HG03280 (cell line): ENCODE results near the gene SFRP2.

Experiments
- ATAC-seq: cut with Tn5 transposase; IDR thresholded peaks from one replicate; pipeline ENCODE4 v1.9.1; 2021; ENCODE audit warnings: mild to moderate bottlenecking, moderate library complexity; ENCODE audit not compliant: unreplicated experiment

SFRP2 gene

DNA sequence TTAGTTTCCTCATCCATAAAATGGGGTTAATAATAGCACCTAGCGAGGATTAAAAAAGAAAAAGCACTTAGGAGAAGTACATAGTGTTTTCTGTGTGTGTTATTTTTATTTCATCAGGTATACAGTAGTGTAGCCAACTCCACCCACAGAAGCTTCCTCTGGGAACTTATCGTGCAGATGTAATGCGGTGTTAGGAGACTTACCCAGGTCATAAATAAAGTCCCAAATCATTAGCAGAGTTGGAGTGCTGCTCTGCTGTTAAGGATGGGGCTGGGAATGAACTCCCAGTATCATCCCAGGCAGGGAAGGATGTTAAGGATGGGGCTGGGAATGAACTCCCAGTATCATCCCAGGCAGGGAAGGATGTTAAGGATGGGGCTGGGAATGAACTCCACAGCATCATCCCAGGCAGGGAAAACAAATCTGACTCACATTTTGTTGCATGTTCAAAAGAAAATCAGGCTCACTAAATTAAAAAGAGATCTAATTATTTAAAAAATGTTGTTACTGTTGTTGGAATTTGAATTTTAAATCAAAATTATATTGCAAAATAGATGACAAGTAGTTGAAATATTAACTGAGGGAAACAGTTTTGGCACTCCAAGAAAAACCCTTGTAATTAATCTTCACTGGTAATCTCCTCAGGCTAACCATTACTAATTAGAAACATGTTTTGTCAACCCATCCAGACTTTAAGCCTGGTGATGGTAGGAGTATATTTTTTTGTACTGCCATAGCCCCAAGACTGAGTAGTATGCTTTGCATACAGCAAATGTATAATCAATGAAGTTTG, 10.2 kb upstream of the SFRP2 start:
- no peak for ATAC-seq

DNA sequence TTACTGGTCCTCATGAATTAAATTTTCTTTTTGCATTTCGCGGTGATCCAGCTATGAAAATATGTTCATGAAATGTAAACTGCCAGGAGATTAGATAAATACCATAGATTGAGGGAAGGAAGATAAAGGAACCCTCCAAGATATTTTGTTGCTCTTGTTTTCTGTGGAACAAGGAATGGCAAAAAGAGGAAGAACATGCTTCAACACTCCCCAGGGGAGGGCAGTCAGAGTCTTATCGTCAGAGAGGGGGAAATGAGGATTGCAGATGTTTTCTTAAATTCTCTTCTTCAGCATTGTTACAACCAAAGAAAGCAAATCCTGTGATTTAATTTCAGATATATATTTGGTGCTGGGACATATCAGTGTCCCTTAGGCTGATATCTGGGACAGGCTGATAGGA, 9.5 kb upstream of the SFRP2 start:
- no peak for ATAC-seq

DNA sequence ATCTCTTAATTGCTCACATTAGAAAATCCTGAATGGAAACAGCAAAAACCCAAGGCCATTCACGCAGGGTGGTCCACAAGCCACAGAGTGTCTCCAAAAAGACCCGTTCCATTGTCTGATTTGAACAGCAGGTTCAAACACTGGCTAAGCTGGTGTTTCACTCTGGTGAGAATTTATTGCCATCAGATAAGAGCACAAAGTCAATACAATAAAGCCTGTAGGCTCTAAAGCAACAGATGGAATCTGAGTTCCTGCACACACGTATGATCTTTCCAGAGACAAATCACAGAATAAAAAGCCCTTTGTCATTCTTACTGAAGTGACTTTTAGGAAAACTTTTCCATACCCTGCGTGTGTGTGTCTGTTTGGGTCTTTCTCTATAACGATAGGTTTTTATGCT, 5.1 kb upstream of the SFRP2 start:
- ATAC-seq = no peak

DNA sequence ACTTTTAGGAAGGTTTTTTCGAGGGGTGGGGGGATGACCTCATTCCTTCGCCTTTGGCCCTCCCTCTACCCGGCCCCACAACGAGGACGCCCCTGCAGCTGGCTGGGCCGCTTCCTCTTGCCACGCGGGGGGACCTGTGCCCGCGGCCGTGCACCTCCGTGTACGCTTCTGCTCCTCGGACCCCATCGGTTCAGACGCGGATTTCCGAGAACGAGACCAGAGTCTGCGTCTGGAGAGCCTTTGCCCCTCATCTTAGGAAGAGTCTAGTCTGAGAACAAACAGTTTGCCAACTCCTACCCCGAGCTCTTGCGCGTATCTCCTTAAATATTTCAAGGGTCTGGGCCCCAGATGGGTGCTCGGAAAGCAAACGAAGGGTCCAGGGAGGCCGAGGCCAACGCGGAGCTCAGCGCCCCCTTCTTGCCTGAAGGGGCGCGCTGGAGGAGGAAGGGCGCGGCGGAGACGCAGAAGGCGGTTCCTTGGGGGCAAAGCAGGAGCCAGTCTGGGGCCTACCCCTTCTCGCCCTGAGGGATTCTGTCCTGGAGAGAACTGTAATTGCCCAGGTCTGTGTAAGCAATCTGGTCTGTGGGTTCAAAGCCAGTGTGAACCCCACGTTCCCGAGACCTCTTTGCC, 3.9 kb upstream of the SFRP2 start:
- no peak for ATAC-seq

DNA sequence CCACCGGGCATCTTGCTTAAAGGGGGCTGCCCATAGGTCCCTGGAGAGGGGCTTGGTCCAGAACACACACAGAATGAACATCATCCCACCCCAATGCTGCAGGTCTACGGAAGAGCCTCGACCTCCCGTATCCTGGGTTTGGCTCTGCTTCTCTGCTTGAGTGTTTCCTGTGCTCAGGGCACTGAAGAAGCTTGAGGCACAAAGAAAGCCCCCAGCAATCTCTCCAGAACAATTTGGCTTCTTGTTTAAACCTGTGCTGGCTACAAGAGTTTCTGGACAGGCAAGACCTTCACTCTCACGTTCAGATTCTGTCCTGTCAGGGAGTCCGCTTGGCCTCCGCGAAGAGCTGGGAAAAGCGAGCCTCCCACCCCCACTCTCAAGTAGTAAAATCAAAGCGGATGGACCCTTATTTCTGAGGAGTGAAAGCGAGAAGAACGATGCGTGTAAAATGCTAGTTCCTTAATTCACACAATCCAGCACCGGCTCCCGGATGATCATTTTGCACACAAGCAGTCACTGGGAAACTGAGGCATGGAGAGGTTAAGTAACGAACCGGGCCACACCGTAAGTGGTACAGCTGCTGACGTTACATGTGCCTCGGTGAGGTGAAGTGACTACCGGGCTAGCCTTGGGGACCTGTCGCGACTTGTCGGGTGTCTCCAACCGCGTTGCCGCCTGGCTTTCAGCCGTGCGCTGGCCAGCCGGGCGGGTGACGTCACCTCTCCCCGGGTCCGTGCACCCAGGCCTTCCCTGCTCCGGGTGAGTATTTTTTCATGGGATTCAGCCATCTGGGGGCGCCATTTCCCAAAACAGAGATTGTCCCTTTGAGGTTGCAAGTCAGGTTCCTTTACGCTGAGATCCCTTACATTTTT, 3.1 kb upstream of the SFRP2 start:
- no peak for ATAC-seq

DNA sequence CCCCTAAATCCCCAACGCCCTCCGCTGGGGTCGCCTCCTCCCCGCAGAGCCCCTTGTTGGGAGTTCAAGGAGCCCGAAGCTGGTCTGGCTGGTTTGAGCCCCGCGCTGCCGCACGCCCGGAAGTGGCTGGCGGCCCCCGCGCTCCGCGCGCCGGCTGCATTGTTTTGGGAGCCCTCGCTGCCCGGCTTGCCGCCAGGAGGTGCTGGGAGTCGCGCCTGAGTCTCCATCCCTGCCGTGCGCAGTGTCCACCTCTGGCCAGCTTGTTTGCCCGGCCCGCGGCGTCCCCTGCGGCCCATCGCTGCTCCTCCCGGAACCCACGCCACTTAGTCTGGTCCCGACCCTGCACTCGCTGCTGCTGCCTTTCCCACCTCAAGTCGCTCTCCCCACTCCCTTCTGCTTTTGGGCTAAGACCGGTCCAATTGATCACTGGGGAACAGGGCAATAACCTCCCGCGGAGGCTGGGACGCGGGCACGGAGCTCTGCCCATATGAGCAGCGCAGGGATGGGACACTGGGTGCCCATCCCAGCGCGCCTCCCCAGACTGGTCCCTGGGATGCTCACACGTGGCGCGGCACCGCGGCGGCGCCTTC, 2.2 kb upstream of the SFRP2 start:
- no peak for ATAC-seq

DNA sequence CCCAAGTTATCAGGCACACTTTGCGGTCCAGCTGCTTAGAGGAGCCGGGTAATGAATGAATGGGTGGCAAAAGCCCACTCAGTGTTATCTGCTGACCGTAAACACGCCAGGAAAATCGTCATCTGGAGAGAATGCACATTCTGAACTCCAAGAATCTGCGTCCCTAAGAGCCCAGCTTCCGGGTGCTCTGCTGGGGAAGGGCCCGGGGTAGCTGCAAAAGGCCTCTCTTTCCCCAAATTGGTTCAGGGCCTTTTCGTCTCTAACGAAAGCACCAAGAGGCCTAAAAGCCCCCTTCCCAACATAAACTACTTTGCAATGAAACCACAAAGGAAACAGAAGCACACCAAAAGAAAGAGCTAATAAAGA, 1.6 kb upstream of the SFRP2 start:
- ATAC-seq = no peak

DNA sequence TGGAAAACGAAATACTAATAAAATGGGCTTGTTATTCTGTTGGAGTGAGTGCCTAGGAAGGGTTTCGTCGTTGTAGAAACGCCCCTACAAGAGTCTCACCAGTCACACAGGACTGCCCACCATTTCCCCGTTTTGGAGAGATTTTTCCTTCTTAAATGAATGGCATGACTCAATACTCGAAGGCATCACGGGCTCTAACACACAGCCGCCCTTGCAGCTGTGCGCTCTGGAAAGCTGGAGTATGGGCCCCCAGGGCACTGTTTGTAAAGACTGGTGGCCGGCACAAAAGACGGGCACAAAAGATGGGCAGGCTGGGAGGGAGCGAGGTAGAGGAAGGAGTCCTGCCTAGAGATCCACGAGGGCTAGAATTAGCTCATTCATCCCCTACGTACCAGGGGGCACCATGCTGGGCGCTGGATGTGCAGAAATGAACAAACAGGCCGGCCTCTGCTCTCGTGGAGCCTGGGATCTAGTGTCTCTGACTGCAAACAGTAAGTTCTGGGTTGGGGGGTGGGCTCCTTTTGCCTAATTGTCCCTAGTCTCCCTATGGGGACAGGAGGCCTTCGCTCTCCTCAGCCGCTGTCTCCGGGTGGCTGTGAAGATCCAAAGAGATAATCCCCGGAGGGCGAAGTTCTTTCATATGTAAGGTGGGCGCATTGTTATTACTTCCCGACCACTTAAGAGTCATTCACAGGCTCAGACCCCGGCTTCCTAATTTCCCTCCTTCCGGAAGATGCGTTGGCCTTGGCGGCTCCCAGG, 1.0 kb upstream of the SFRP2 start:
- ATAC-seq = no peak

DNA sequence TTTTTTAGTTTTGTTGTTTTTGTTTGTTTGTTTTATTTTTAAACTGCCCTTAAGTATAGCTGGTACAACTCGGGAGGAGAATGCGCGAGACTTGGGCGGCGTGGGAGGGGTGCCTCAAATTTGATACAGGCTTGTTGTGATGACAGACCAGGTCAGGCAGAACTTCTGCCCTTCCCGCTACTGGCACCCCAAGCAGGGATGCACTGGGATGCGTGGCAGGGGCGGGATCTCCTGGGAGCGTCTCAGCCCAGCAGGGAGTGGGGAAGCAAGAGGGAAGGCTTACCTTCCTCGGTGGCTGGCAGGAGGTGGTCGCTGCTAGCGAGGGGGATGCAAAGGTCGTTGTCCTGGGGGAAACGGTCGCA, 851 bp downstream of the SFRP2 start:
- no peak for ATAC-seq

DNA sequence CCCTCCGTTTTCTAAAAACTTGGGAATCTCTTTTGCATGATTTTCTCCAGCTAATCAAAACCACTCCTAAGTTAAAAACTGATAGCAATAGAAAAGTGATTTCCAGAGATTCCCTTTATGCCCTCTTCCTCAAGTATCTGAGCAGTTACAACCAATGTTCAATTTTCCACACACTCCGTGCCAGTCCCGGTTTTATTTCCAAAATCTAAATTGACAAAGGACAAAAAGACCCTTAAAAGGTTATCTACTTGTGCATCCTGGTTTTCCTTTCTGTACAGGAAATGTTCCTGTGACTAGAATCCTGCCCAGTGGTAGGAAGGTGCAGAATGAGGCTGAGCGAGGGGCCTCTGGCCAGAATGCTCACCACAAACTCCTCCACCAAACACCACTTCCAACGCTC, 1.3 kb downstream of the SFRP2 start:
- ATAC-seq = no peak

DNA sequence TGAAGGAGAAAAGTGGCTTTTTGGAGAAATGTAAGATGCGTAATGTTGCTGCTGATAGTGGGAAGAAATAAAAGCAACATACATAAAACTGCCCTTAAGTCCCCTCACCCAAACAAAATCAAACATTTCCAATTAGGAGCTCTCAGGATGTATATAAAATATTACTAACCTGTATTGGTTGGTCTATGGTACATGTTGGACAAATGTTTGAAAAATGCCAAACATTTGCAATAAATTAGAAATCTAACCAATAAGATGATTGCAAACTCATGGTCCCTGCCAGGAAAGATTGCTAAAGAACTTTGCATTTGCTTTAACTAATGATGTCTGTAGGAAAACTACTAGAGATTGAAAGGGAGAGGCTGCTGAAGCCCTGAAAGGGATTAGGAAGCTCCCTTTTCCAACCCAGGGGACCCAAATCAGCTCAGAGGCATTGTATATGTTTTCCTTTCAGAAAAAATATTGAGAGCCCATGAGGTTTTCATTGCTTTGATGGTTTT, 1.8 kb downstream of the SFRP2 start:
- no peak for ATAC-seq

DNA sequence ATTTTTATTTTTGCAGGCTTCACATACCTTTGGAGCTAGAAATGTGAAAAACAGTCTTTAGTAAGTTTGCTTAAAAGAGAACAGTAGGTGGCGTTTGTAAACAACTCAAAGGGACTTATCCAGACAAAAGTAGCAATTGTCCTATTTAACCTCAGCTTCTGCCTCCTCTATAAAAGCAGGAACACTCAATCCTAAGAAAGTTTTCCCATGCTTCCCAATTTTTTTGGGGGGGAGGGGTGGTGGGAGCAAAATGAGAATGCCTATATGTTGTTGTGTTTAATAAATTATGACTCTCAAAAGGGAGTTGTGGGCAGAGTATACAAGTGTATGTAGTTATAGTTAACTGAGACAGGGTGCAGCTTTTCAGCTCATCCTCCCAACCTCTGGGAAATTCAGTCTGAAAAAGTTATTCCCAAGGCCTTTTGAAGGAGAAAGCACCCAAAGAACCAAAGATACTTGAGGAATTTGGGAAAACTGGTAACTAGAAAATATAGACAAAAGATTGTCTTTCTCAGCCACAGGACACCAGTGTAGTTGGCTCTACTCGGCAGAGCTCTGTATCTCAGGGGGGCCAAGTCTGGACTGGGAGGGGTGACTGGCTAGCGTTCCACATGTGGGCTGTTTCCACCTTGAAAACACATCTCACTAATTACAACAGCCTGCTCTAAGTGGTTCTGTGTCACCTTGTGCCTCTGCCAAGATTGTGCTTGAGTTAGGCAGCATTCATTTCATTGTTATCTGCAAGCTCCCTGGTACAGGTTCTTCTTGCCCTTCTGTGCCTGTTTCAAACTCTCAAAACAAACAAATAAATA, 2.8 kb downstream of the SFRP2 start:
- no peak for ATAC-seq

DNA sequence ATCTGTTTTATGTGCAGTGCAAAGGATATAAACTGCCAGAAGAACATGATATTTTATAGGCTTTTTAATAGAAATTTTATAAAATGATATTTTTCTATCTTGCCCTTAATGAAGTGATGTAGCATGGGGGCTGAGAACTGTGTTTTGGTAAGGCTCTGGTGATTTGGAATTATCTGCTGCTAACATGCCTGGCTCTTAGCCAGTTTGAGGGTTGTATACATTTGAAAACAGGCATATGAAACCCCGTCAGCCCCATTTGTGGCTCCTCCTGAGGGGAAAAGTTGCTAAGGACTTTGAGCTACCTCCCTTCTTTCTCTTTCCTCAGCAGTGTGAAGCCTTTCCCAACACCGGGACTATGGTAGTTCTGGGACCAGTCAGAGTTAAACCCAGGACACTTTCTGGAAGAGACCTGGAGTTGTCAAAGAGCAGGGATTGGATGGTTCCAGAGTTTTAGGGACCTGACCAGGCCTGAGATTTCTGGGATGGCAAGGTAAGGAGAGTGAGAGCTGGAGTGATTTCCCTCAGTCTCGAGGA, 4.7 kb downstream of the SFRP2 start:
- no peak for ATAC-seq

DNA sequence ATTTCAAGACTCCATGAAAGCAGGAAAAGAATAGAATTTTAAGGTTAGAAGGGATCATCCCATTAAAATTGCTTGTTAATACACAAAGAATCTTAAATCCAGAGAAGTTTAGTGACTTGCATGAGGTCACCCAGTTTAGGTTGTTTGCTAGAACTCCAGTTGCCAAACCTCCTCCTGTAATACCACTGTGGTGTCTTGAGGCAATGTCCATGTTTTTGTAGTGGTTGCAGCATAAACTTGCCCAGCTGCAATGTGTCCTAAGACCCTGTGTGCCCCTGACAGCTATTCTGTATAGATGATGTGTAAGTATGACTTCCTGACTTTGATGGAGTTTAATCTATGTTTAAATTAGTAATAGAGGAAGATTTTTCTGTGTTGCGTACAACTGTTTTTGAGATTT, 6.3 kb downstream of the SFRP2 start:
- no peak for ATAC-seq

DNA sequence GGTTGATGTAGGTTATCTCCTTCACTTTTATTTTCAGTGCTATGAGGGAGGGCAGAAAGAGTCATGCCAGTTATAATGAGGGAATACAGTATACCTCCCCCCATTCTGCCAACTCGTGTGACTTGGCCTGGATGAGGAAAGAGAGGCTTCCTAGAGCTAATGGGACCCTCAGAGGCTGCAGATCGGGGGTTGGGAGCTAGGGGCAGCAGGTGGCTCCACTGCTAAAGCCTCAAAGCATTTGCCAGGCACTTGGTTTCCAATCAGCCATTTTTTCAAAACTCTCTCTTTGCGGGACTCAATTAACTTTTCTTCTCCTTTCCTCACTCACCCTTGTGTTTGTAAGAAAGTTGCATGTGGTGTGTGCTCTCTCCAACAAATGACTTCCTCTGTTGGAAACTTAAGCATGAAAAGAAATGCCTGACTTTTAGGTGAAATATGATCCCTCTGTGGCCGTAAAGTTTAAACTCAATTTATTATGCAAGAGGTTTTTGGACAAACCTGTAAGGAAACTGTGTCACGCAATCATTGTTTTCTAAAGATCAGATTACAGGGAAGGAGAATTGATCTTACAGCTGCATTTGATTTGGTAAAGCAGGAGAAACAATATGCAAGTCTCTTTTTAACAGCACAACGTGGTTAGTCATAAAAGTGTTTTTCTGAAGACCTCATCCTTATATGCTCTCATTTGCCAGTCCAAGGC, 7.0 kb downstream of the SFRP2 start:
- ATAC-seq = no peak

DNA sequence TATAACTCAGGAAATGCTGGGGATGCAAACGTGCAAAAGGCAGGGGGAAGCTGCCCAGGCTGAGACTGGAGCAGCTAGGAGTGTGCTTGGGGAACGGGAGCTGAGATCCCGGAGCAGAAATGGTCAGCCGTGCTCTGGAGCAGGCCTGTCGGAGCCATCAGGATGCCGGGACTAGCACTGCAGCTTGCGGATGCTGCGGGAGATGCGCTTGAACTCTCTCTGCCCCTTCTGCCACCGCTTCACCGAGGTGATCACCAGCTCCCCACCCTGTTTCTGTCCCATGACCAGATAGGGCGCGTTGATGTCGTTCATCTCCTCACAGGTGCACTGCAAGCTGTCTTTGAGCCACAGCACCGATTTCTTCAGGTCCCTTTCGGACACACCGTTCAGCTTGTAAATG, 7.6 kb downstream of the SFRP2 start:
- ATAC-seq = no peak

DNA sequence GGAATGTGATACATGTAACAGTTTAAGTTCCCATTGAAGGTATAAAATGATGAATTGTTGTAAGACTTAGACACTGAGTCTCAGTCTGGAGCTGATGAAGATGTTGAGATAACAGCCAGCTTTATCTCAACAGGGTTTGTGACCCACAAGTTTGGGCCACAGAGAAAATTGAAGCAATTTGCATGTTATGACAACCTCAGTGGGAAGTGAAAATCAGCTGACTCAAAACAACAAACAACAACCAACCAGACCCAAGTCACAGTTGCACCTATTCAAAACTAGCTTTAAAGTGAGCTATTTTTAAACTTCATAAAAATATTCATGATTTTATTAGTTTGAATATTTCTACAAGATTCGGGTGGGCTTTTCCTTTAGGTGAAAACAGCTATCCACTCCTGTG, 8.0 kb downstream of the SFRP2 start:
- ATAC-seq = peak; percentile 69

DNA sequence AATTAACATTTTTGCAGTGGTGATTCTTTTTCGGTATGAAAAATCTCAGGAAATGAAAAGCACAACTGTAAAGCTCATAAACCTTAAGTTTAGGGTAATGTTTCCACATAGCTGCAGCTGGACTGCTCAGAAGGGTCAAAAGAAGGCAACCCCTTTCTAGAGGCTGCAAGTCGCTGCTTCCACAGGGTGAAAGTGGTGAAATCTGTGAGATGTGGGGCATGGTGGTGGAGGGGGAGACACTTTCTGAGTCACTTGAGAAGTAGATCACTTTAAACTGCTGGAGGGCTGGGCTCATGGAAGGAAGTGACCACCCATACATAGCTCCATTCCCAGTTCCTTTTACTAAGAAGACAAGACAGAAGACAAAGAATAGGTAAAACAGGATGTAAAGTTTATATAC, 8.7 kb downstream of the SFRP2 start:
- no peak for ATAC-seq

DNA sequence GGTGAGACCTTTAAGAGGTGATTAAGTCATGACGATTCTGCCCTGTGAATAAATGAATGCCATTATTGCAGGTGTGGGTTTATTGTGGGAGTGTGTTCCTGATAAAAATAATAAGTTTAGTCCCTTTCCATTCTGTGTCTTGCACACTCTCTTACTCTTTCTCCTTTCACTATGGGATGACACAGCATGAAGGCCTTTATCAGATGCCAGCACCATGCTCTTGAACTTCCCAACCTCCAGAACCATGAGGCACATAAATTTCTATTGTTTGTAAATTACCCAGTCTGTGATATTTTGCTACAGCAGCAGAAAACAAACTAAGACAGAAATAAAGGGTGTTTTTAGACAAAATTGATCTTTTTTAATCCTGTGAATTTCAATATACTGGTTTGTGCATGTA, 10.5 kb downstream of the SFRP2 start:
- ATAC-seq = no peak
